ENCODE measurements around the gene ADAMTS12.
"Not testable (repeated sequence)": the region's sequence is repeated elsewhere in the genome, so short reads cannot be mapped to it uniquely, and the experiment has no call there.

ADAMTS12 gene

GRCh38 chr5:33927685-33928084 lies 35.9 kb upstream of the ADAMTS12 start:
- intact Hi-C loops (cut with DNase I; ENCODE audit: low total_unique reads) = no loop called here
- H3K36me3 ChIP-seq = no peaks in the 10 kb centered on the region
- no peak for TF ChIP-seq CTCF (IDR thresholded peaks at IDR 0.05)
- no peak overlapping the region for H3K27ac ChIP-seq
- H3K27me3 ChIP-seq = no peaks in the 10 kb centered on the region
- no peak overlapping the region for H3K4me3 ChIP-seq
- DNase-seq = no peak
- H3K4me1 ChIP-seq = no peaks in the 10 kb centered on the region
- no peaks in the 10 kb centered on the region for H3K9me3 ChIP-seq

GRCh38 chr5:33925278-33925677 lies 33.5 kb upstream of the ADAMTS12 start:
- no peak for DNase-seq
- Histone ChIP-seq H3K36me3 (no peaks in the 10 kb centered on the region), H3K4me3 (no peak overlapping the region), H3K9me3 (no peaks in the 10 kb centered on the region), H3K27me3 (no peaks in the 10 kb centered on the region), H3K27ac (no peak overlapping the region), H3K4me1 (no peaks in the 10 kb centered on the region)
- intact Hi-C loops (cut with DNase I; ENCODE audit: low total_unique reads) = no loop called here
- no peak for TF ChIP-seq CTCF (IDR thresholded peaks at IDR 0.05)

GRCh38 chr5:33921002-33921401 lies 29.2 kb upstream of the ADAMTS12 start:
- TF ChIP-seq CTCF (IDR thresholded peaks at IDR 0.05) = no peak
- intact Hi-C loops (cut with DNase I; ENCODE audit: low total_unique reads) = no loop called here
- H3K36me3 ChIP-seq = no peaks in the 10 kb centered on the region
- no peak overlapping the region for H3K4me3 ChIP-seq
- H3K27ac ChIP-seq = no peak overlapping the region
- no peaks in the 10 kb centered on the region for H3K4me1 ChIP-seq
- no peaks in the 10 kb centered on the region for H3K27me3 ChIP-seq
- peaks cover 0 to 5% (median 0%) of the 10 kb centered on the region in 3 donors for H3K9me3 ChIP-seq
- DNase-seq = no peak

- intact Hi-C loops (cut with DNase I; ENCODE audit: low total_unique reads) = not testable (repeated sequence)
These were observed 23.1 kb upstream of the ADAMTS12 start for GRCh38 chr5:33914844-33915243.

GRCh38 chr5:33906248-33906647 lies 14.5 kb upstream of the ADAMTS12 start:
- DNase-seq; H3K4me3 ChIP-seq; intact Hi-C loops (cut with DNase I; ENCODE audit: low total_unique reads); H3K4me1 ChIP-seq; H3K27ac ChIP-seq; H3K27me3 ChIP-seq; H3K36me3 ChIP-seq: not testable (repeated sequence)
- peaks cover 0 to 20% (median 8%) of the 10 kb centered on the region in 3 donors for H3K9me3 ChIP-seq

More at GRCh38 chr5:33914844-33915243, 23.1 kb upstream of the ADAMTS12 start:
- H3K4me3 ChIP-seq, H3K9me3 ChIP-seq, H3K27ac ChIP-seq, H3K4me1 ChIP-seq, H3K36me3 ChIP-seq, H3K27me3 ChIP-seq, DNase-seq: not testable (repeated sequence)

- no peak for DNase-seq
- intact Hi-C loops (cut with DNase I; ENCODE audit: low total_unique reads) = no loop called here
- no peak overlapping the region for H3K4me3 ChIP-seq
- H3K27me3 ChIP-seq = no peaks in the 10 kb centered on the region
- no peaks in the 10 kb centered on the region for H3K36me3 ChIP-seq
- peaks cover 0 to 20% (median 8%) of the 10 kb centered on the region in 3 donors for H3K9me3 ChIP-seq
- no peaks in the 10 kb centered on the region for H3K4me1 ChIP-seq
- H3K27ac ChIP-seq = no peak overlapping the region
- TF ChIP-seq CTCF (IDR thresholded peaks at IDR 0.05) = no peak
These were observed 13.6 kb upstream of the ADAMTS12 start for GRCh38 chr5:33905381-33905780.

GRCh38 chr5:33903118-33903517 lies 11.3 kb upstream of the ADAMTS12 start:
- intact Hi-C loops (cut with DNase I; ENCODE audit: low total_unique reads) = no loop called here
- Histone ChIP-seq H3K27ac (no peak overlapping the region), H3K4me1 (no peaks in the 10 kb centered on the region), H3K36me3 (no peaks in the 10 kb centered on the region), H3K4me3 (no peak overlapping the region), H3K9me3 (peaks cover 0 to 20% (median 8%) of the 10 kb centered on the region in 3 donors), H3K27me3 (no peaks in the 10 kb centered on the region)
- DNase-seq = no peak
- no peak for TF ChIP-seq CTCF (IDR thresholded peaks at IDR 0.05)

Data from tibial artery (tissue), 4 donors.